Bronchial epithelial cell (primary cell): ENCODE results near the gene HDAC4. TPM values are rescaled to one million over a fixed set of nuclear protein-coding genes. Genes with fewer than 3 reads are reported as not detected.

Experiments
- DNase-seq: peaks from one replicate; pipeline ENCODE4 v3.0.0-alpha.2; 2010; ENCODE audit warnings: low read depth
- FAIRE-seq: peaks from 2 replicates; lab custom pipeline; 2011; peaks lifted over from hg19 to GRCh38; lab: Jason Lieb, UNC
- H3K27me3 ChIP-seq: 2 replicates; pipeline ENCODE4 v1.5.1; 2011; ENCODE audit warnings: low read length; ENCODE audit not compliant: control insufficient read depth, insufficient read depth
- H3K36me3 ChIP-seq: 2 replicates; pipeline ENCODE4 v1.5.1; 2011; ENCODE audit warnings: low read length; ENCODE audit not compliant: control insufficient read depth, insufficient read depth
- H3K4me3 ChIP-seq: 2 replicates; pipeline ENCODE4 v1.5.1; 2011; ENCODE audit warnings: mild to moderate bottlenecking, low read depth, low read length, control low read depth
- CTCF ChIP-seq: IDR thresholded peaks from 2 replicates; pipeline ENCODE4 v1.5.1; 2011; ENCODE audit warnings: mild to moderate bottlenecking, moderate library complexity, low read length, control low read depth, inconsistent platforms; ENCODE audit not compliant: insufficient read depth, severe bottlenecking
- total RNA-seq: library from RNA; depleted of rRNA; stranded (reverse); fragments of >200 nt; gene quantifications from 2 replicates; pipeline ENCODE4 v1.2.1, GENCODE V29; 2014

The HDAC4 gene
- total RNA-seq, 1 donor from 2014 or later: 5.3 TPM

- Histone ChIP-seq H3K27me3 (no peaks in the 10 kb centered on the region), H3K4me3 (no peak overlapping the region), H3K36me3 (no peaks in the 10 kb centered on the region)
- TF ChIP-seq CTCF: no peak
- FAIRE-seq (no peak), DNase-seq (no peak)
Observed at GRCh38 chr2:239055756-239056493, 344.9 kb downstream of the HDAC4 start.

GRCh38 chr2:239054921-239055320 is 345.9 kb downstream of the HDAC4 start:
- H3K27me3 ChIP-seq: no peaks in the 10 kb centered on the region
- DNase-seq: no peak
- no peak for FAIRE-seq
- no peak for TF ChIP-seq CTCF
- no peaks in the 10 kb centered on the region for H3K36me3 ChIP-seq
- no peak overlapping the region for H3K4me3 ChIP-seq

GRCh38 chr2:239053801-239054503 is 346.9 kb downstream of the HDAC4 start:
- Histone ChIP-seq H3K27me3 (no peaks in the 10 kb centered on the region), H3K36me3 (no peaks in the 10 kb centered on the region), H3K4me3 (no peak overlapping the region)
- no peak for DNase-seq
- no peak for TF ChIP-seq CTCF
- FAIRE-seq: no peak

GRCh38 chr2:239052798-239053665 is 347.8 kb downstream of the HDAC4 start:
- H3K27me3 ChIP-seq: no peaks in the 10 kb centered on the region
- FAIRE-seq (no peak), DNase-seq (no peak)
- TF ChIP-seq CTCF: no peak
- H3K36me3 ChIP-seq: no peaks in the 10 kb centered on the region
- H3K4me3 ChIP-seq: no peak overlapping the region

- H3K36me3 ChIP-seq: no peaks in the 10 kb centered on the region
- no peaks in the 10 kb centered on the region for H3K27me3 ChIP-seq
- no peak for TF ChIP-seq CTCF
- no peak for FAIRE-seq
- no peak overlapping the region for H3K4me3 ChIP-seq
- DNase-seq: no peak
Observed at GRCh38 chr2:239051891-239052445, 348.9 kb downstream of the HDAC4 start.
